Activated CD4-positive, alpha-beta T cell treated with anti-CD3 and anti-CD28 coated beads, Interleukin-2, amount 50 U/mL, for 1 hour (primary cell): ENCODE results near the gene TASP1.
A peak's percentile ranks its signal among the peaks of the same experiment; 100 is the strongest.
"Not testable (repeated sequence)": the region's sequence is repeated elsewhere in the genome, so short reads cannot be mapped to it uniquely, and the experiment has no call there.

Experiments
- DNase-seq: peaks from one replicate; pipeline ENCODE4 v3.0.0-alpha.2; 2020

The TASP1 gene, protein sequence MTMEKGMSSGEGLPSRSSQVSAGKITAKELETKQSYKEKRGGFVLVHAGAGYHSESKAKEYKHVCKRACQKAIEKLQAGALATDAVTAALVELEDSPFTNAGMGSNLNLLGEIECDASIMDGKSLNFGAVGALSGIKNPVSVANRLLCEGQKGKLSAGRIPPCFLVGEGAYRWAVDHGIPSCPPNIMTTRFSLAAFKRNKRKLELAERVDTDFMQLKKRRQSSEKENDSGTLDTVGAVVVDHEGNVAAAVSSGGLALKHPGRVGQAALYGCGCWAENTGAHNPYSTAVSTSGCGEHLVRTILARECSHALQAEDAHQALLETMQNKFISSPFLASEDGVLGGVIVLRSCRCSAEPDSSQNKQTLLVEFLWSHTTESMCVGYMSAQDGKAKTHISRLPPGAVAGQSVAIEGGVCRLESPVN

DNA sequence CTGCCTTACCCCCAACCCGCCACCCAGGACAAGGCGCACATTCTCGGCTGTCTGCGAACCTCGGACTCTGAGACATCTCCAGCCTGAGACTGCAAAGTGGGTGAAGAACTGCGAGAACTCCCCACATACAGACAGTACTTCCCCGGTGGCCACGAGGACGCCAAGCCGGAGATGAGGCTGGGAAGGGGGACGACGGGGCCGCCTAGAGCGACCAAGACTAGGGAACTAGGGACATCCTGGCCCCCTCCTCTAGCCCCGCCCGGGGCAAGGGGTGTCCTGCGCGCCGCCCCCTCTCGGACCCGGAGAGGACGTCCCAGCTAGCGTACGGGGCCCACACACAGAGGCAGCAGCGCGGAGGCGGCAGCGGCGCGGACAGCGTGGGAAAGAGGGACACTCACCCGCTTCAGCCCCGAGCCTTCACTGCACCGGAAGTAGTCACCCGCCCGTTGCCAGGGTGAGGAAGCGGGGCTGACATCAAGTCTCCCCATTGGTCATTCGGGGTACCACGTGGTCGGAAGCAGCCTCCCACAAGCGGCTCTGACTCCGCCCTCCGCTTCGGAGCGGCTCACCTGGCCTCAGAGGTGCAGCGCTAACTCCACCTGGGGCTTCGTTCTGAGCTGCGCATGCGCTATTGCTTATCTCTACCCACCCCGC, at the start of gene TASP1:
TASP1 (minus strand) TSS at position 437 of the 654 bp plus-strand sequence. CDS start 8,854 bp downstream, outside the sequence.
- DNase-seq = peak; percentile 97

DNA sequence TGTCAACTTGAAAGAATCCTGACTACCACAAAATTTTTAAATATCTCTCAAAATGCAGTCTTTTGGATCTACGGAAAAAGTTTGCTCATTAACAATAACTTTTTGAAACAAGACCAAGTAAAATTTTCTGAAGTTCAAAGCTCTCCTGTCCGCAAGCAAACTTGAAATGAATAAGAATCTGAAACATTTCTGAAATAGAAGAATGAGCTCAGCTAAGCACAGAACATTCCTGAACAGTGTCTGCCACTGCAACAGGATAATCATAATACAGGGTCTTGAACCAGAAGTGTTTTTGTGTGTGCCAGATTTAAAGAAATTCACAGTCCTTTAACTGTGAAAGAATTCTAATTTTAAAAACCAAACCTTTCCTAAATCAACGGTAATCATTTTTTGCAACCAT, 49.1 kb upstream of the TASP1 start:
- DNase-seq = no peak

DNA sequence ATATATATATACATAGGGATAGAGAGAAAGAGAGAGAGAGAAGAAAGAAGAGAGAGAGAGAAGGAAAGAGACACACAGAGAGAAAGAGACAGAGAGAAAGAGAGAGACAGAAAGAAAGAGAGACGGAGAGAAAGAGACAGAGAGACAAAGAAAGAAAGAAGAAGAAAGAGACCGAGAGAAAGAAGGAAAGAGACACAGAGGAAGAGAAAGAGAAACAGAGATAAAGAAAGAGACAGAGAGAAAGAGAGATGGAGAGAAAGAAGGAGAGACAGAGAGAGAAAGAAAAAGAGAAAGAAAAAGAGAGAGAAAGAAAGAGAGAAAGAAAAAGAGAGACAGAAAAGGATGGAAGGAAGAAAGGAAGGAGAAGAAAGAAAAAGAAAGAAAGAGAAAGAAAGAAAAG, 46.9 kb upstream of the TASP1 start:
- no peak for DNase-seq

DNA sequence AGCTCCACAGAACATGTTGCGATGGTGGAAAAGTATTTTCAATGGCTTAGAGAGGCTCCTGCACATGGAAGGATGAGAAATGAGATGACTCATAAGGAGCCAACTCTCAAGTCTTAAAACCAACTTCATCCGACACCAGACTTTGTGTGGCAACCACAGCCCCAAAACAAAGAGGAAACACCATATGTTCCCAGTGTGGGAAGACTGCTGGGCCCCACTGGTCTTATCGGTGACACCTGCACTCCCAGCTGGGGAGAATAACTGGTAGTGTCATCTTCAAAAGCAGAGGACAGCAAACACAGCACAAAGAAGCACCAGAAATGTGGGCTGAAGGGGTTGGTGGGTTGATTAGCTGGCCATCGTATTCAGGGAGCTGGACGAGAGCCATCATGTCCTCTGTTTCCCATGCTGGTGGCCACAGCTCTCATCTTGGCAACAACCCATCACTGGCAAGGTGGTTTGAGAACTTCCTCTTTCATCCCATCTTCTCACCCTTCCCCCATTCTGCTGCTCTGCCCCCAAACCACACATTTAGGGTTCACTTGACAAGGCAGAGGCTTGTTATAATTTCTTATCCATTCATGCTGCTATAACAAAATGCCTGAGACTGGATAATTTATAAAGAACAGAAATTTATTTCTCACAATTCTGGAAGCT, 46.0 kb upstream of the TASP1 start:
- DNase-seq = no peak

DNA sequence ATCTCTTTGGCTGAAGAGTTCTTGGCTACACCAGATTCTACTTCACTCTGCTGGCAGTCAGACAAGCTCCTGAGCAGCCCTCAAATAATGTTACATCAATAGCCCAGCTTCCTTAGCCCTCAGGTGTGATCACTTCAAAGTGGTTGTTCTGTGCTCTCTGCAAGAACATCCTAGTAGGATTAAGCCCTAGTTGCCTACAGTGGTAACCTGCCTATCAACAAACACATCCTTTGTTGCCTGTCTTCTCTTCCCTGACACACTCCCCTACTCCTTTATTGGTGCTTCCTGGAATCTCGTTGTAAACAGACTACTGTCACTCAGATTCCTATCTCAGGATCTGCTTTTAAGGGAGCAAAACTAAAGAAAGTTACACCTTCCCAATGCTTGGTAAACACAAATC, 45.1 kb upstream of the TASP1 start:
- DNase-seq = no peak

DNA sequence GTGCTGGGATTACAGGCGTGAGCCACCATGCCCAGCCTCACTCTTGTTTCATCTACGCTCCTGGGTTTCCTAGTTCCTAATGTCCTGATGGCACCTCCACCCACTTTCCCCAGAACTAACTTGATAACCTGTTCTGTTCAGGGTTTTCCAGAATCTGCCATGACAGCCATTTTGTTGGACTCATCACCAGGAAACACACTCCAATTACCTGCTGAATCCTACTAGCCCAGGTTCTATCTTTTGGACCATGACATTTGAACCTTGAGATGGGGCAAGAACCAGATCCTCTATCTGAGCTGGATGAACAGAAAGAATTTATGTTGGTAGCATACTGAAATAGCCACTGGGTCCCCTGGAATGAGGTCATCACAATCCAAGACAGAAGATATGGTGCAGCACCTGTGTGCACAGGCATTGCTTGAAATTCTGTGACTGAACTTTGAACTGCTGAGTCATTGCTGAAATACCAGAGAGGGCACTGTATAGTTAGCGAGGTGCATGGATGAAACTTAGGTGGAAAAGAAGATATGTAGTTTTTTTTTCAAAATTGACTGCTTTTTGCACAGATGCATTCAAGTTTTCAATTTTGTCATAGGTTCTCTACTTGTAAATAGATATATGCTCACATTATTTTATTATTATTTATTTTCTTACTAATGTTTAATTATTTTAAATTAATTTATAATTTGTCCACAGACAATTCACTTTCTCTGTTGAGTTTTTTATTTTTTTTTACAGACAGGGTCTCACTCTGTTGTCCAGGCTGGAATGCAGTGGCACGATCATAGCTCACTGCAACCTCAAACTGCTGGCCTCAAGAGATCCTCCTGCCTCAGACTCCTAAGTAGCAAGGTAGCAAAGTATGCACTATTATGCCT, 42.8 kb upstream of the TASP1 start:
- no peak for DNase-seq

DNA sequence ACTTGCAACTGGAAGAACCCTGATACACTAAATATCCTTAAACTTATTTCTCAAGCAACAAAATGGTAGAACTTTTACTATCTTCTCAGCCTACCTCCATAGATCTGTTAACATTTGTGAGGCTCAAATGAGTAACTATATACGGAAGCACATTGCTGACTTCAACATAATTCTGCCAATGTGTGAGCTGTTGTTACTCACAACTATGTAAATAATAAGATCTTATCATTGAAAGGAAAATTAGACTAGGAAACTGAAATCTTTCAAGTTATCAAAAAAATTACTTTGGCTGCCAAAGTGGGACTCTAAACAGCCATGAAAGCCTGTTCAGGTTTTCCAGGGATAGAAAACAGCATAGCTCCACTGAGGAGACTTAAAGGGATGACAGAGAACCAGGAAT, 40.2 kb upstream of the TASP1 start:
- DNase-seq = no peak

DNA sequence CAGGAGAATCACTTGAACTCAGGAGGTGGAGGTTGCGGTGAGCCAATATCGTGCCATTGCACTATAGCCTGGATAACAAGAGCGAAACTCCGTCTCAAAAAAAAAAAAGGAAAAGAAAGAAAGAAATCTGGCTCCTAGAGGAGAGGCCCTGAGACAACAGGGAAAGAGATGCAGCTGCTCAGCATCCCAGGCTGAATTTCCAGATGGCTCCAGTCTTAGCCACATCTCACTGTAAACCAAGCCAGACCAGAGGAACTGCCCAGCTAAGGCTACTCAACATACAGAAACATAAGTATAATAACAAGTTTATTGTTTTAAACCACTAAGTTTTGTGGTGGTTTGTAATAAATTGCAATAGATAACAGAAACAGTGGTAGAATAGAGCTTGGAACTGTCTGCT, 38.5 kb upstream of the TASP1 start:
- no peak for DNase-seq

DNA sequence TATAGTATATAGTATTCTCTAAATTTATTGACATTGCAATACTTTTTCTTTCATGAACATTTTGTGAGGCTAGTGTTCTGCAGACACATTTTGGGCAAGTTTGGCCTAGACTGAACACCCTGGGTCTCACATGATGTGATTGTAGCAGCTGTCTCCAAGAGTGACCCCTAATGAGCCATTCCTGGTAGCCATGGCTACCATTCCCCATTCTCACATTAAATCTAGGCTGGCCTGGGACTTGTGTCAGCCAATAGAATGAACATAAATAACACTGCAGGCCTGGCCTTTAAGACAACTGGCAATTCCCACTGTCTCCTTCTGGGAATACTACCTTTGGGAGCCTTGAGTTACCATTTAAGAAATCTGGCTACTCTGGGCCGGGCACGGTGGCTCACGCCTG, 38.0 kb upstream of the TASP1 start:
- no peak for DNase-seq

DNA sequence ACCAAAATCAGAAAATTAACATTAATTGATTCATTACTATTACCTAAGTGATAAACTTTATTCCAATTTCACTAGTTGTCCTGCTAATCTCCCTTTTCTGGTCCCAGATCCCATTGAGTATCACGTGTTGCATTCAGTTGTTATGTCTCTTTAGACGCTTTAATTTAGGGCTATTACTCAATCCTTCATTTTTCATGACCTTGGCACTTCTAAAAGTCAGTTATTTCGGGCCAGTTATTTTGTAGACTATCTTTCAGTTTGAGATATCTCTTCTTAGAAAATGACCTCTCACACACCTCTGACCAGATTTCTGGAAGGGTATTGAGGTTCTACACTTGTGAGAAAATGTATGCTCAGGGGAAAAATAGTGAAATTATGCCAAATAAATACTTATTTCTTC, 34.0 kb upstream of the TASP1 start:
- no peak for DNase-seq

DNA sequence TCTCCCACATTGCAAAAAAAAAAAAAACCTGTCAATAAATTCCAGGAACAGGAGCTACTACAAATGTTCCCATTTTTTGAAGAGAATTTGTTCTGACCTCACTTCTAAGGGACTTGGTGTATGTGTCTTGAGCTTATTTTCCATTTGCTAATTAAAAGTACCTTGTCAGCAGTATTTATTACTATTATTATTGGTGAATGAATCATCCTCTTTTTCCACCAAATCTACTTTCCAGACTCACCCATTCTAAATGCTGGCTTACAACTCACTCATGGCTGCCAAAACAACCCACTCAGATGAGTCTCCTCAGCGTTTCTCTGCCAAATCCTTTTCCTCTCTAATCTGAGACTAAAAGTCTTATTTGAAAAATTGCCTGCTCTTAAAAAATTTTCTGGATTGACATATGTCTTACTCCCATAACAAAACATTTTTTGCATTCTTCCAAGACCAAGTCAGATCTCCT, 33.2 kb upstream of the TASP1 start:
- no peak for DNase-seq

DNA sequence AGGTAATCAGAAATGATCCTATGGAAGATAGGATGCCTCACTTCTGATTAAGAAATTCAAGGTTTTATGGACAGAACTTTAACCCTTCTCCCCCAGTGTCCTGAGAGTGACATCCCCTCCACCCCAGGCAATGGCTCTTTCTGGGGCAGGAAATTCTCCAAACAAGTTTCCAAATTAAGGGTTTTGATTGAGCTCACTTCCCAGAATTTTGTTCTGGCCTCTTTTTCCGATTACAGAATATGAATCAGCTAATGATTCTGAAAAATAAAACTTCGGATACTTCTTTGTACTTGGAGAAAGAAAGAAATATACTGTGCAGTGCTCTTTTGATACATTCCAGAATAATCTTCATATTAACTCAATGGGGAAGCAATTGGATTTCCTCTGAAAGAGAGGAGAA, 32.8 kb upstream of the TASP1 start:
- no peak for DNase-seq

DNA sequence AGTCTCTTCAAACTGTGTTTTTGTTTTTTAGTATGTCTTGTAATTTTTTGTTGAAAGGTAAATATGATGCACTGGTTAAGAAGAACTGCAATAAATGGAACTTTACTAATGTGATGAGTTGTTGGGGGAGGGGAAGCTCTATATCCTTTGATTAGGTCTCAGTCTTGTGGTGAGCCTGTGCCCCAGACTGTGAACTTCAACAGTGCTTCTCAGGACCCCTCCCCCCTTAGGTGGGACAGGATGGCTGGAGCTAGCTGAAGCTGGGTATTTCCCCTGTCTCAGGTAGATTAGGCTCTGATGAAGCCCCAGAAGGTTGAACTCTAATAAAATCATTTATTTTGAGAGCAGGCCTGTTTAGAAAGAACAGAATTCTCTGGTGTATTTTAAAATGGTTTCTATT, 31.4 kb upstream of the TASP1 start:
- DNase-seq = no peak

DNA sequence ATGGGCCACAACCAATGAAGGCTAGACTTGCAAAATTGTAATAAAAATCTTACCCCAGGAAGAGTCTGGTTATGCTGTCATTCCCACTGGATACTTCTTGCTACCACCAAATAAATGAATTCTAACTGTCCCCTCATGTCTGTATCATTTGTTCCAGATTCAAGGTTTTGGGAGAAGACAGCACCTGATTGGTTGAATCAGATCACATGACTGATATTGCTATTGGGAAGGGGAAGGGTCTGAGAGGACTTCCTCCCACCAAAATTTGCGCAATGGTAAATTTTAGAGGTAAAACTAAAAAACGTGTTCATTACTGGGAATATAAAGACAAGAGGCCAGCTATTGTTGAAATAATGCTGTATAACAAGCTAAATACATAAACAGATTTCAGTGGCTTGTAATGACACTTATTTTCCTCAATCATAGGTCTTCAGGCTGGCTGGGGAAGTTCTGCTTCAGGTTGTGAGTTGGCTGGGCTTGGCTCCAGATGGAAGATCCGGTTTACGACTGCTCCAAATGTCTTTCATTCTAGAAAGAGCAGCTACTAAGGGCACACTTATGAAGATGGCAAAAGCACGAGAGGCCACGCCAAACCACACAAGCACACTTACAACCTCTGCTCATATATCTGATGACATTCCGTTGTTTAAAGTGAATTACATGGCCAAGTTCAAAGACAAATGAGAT, 27.1 kb upstream of the TASP1 start:
- DNase-seq = no peak

DNA sequence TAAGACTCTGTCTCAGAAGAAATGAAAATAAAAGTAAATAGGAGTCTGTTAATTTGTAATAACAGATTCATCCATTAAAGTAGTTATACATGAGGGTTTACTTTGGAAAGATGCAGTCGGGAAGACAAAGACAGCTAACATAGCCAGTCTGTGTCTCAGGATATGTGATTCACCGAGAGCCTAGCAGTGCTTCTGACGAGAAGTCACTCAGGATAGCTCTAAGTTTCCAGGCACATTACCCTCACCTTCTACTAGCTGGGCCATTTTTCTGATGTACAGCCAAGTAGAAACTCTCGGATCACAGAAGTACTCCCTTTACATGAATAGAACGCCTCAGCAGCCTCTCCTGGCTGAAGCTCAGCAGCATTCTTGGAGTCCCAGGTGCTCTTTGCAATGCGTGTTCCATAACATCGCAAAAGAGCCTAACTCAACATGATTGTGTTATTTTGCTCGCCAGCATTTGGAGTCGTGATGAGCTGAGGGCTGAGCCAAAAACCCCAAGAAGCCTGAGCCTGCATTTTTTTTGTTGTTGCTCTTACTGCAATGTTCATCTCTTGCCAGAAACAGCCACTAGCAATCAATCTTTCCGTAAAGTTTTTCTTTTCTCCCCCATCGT, 22.4 kb upstream of the TASP1 start:
- no peak for DNase-seq

DNA sequence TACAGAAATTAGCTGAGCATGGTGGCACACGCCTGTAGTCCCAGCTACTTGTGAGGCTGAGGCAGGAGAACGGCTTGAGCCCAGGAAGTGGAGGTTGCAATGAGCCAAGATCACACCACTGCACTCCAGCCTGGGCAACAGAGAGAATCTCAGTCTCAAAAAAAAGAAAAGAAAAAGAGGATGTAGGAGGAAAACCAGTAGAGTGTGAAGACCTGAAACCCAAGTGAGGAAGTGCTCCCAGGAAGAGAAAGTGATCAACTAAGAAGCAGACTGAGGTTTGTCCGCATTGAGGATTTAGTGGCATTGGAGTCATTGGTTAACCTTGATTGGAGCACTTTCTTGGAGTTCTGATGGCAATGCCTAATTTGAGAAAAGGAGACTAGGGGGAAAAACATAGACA, 20.6 kb upstream of the TASP1 start:
- no peak for DNase-seq

DNA sequence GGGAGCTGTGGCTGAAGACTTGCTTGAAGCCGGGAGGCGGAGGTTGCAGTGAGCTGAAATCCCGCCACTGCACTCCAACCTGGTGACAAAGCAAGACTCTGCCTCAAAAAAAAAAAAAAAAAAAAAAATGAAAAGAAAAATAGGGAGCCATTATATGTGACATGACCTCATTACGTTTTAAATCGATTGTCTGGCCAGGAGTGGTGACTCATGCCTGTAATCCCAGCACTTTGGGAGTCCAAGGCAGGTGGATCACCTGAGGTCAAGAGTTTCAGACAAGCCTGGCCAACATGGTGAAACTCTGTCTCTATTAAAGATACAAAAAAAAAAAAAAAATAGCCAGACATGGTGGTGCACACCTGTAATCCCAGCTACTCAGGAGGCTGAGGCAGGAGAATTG, 19.3 kb upstream of the TASP1 start:
- not testable (repeated sequence) for DNase-seq

DNA sequence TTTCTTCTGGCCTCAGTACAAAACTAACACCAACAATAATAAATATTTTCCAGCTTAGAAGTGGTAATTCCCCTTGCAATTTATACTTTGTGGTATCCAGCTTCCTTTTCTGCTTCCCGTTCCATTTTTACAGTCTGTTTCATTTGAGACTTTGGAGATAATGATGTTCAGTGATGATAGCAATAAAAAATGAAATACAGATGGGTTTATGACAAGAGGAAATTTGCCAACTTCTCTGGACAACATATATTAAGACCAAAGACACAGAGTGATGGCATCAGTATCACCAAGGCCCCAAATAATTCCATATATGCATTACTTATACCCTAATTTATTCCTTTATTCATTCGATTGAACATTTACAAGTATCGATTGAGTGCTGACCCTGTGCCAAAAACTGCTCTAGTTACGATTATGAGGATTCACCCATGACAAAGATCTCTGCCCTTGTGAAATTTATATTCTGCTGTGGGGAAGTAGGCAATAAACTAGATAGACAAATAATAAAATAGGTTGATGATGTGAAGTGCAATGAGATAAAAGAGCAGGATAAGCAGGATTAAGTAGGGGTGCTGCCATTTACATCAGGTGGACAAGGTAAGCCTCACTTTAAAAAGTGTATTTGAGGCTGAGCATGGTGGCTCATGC, 18.1 kb upstream of the TASP1 start:
- DNase-seq = no peak

DNA sequence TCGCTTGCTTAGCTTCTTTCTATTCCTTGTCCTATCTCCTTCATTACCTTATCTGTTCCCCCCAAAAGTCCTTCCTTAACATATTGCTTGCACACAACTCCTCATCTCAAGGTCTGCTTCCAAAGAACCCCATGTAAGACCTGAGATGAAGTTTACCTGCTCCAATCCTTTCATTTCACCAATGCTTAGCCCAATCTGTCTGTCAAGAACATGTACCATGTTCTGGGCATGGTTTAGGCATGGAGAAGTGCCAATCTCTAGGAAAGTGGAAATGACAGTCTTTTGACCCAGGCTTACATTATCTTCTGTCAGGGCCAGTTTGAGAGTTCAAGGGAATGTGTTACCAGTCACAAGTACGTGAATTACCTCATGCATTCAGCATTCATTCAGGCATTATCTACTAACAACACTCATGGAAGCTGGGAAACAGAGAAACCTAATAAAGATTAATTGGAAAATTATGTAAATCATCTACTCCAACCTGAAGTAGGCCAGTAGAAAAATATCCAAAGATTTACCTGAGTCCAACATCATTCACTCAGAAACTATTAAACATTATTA, 15.8 kb upstream of the TASP1 start:
- DNase-seq = no peak

DNA sequence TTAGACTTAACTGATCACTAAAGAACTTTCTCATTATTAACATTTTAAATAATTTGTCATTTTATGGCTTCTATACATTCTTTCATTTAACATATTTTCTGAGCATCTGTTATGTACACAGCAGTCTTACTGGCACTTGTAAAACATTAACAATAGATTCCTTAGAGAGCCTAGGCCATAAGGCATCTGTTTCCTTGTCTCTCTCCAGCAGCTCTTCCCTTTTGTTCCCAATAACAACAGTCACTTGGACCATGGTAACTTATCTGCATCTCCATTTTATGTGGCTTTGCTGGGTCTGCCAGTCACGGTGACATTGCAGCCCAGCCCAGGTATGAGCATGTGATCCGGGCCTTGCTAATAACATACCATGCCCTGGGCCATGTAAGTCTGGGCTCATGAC, 11.7 kb upstream of the TASP1 start:
- DNase-seq = no peak
